Type B pancreatic cell (in vitro differentiated cells): ENCODE measurements around the gene AHSG. TPM values are rescaled to one million over a fixed set of nuclear protein-coding genes. Genes with fewer than 3 reads are reported as not detected.

Experiments used
- DNase-seq: peaks from one replicate; pipeline ENCODE4 v3.0.0; 2021; ENCODE audit warnings: mixed read lengths; ENCODE audit not compliant: unreplicated experiment; ENCODE audit errors: extremely low spot score
- H3K27ac Mint-ChIP-seq: 2 replicates; pipeline ENCODE4 v1.8.0; 2021; ENCODE audit warnings: mild to moderate bottlenecking, mixed read lengths
- H3K27me3 Mint-ChIP-seq: 2 replicates; pipeline ENCODE4 v1.8.0; 2021; ENCODE audit warnings: mixed read lengths
- H3K36me3 Mint-ChIP-seq: 2 replicates; pipeline ENCODE4 v1.8.0; 2021; ENCODE audit warnings: mixed read lengths
- H3K4me1 Mint-ChIP-seq: one replicate; pipeline ENCODE4 v1.8.0; 2021; ENCODE audit warnings: mixed read lengths; ENCODE audit not compliant: unreplicated experiment
- H3K4me3 Mint-ChIP-seq: 2 replicates; pipeline ENCODE4 v1.8.0; 2021; ENCODE audit warnings: mild to moderate bottlenecking, mixed read lengths
- H3K9me3 Mint-ChIP-seq: 2 replicates; pipeline ENCODE4 v1.8.0; 2021; ENCODE audit warnings: mixed read lengths
- CTCF ChIP-seq: fragments of 200-600 bp; sonication (generic); conservative IDR thresholded peaks from 2 replicates; pipeline ENCODE4 v1.5.0; 2021; ENCODE audit warnings: antibody characterized with exemption, mild to moderate bottlenecking
- total RNA-seq: library from RNA; stranded (reverse); gene quantifications from 2 replicates; pipeline ENCODE4 v1.2.1, GENCODE V29; 2021; ENCODE audit warnings: low replicate concordance

Gene AHSG
- total RNA-seq, 1 donor from 2014 or later = 0.27 TPM

- Mint-ChIP-seq H3K27ac (peak overlapping the region; percentile 98), H3K36me3 (peaks cover 7% of the 10 kb centered on the region), H3K27me3 (no peaks in the 10 kb centered on the region), H3K4me1 (peaks cover 26% of the 10 kb centered on the region), H3K4me3 (peak overlapping the region; percentile 98), H3K9me3 (no peaks in the 10 kb centered on the region)
- no peak for TF ChIP-seq CTCF
- no peak for DNase-seq
Observed at GRCh38 chr3:186569779-186570095, 43.1 kb upstream of the AHSG start.

GRCh38 chr3:186570096-186570940 is 42.5 kb upstream of the AHSG start, which contains the start of gene DNAJB11:
TSS of gene DNAJB11 (plus strand) at chr3:186570720. CDS start at chr3:186570898, 178 bp downstream.
- H3K27me3 Mint-ChIP-seq = no peaks in the 10 kb centered on the region
- no peak for TF ChIP-seq CTCF
- peaks cover 26% of the 10 kb centered on the region for H3K4me1 Mint-ChIP-seq
- no peaks in the 10 kb centered on the region for H3K9me3 Mint-ChIP-seq
- peaks cover 9% of the 10 kb centered on the region for H3K36me3 Mint-ChIP-seq
- DNase-seq = peak; percentile 98
- peak within 1 kb of the TSS; percentile 98 for H3K4me3 Mint-ChIP-seq
- H3K27ac Mint-ChIP-seq = peak within 1 kb of the TSS; percentile 98

- peaks cover 26% of the 10 kb centered on the region for H3K4me1 Mint-ChIP-seq
- no peaks in the 10 kb centered on the region for H3K27me3 Mint-ChIP-seq
- H3K4me3 Mint-ChIP-seq = peak overlapping the region; percentile 98
- TF ChIP-seq CTCF = no peak
- DNase-seq = no peak
- H3K27ac Mint-ChIP-seq = peak overlapping the region; percentile 96
- no peaks in the 10 kb centered on the region for H3K9me3 Mint-ChIP-seq
- H3K36me3 Mint-ChIP-seq = peaks cover 10% of the 10 kb centered on the region
Observed at GRCh38 chr3:186570941-186571643, 41.8 kb upstream of the AHSG start.

- H3K27me3 Mint-ChIP-seq = no peaks in the 10 kb centered on the region
- peak overlapping the region; percentile 96 for H3K27ac Mint-ChIP-seq
- TF ChIP-seq CTCF = no peak
- H3K9me3 Mint-ChIP-seq = no peaks in the 10 kb centered on the region
- DNase-seq = no peak
- peak overlapping the region; percentile 98 for H3K4me3 Mint-ChIP-seq
- peaks cover 14% of the 10 kb centered on the region for H3K36me3 Mint-ChIP-seq
- peaks cover 21% of the 10 kb centered on the region for H3K4me1 Mint-ChIP-seq
Observed at GRCh38 chr3:186571644-186572013, 41.2 kb upstream of the AHSG start.

GRCh38 chr3:186577521-186577920 is 35.3 kb upstream of the AHSG start:
- no peaks in the 10 kb centered on the region for H3K9me3 Mint-ChIP-seq
- H3K27me3 Mint-ChIP-seq = no peaks in the 10 kb centered on the region
- no peak overlapping the region for H3K4me3 Mint-ChIP-seq
- no peak for DNase-seq
- no peak for TF ChIP-seq CTCF
- no peaks in the 10 kb centered on the region for H3K4me1 Mint-ChIP-seq
- H3K27ac Mint-ChIP-seq = no peak overlapping the region
- H3K36me3 Mint-ChIP-seq = peaks cover 27% of the 10 kb centered on the region
